Tibial nerve (tissue), 4 donors: ENCODE data around the gene JAZF1.

Experiments
- CTCF ChIP-seq, 5 experiments: fragments of 200-600 bp in 3 of 5; fragments of 450-650 bp in 2 of 5; sonication (generic) in 3 of 5; IDR thresholded peaks; one replicate each; pipeline ENCODE4 v1.5.1; 2016 to 2019; ENCODE audit warnings: antibody characterized with exemption in 5 of 5, mild to moderate bottlenecking in 3 of 5, moderate library complexity in 2 of 5
- EP300 ChIP-seq, 2 donors: sonication (generic); formaldehyde crosslinking; IDR thresholded peaks; one replicate each; pipeline ENCODE4 v1.6.1; 2017; ENCODE audit warnings: antibody characterized with exemption in 2 of 2, mild to moderate bottlenecking in 1 of 2
- POLR2A ChIP-seq, 2 donors: fragments of 450-650 bp; IDR thresholded peaks; one replicate each; pipeline ENCODE4 v1.6.1; 2017; ENCODE audit warnings: antibody characterized with exemption in 2 of 2, mild to moderate bottlenecking in 2 of 2, moderate library complexity in 2 of 2

- TF ChIP-seq CTCF (IDR thresholded peaks at IDR 0.05) (no peak), EP300 (IDR thresholded peaks at IDR 0.05) (no peak), POLR2A (IDR thresholded peaks at IDR 0.05) (no peak)
Measured at GRCh38 chr7:28001896-28002295, 178.7 kb downstream of the JAZF1 start.
